LNCaP clone FGC (cell line): ENCODE data around the gene IFT122.
"Not testable (repeated sequence)": the region's sequence is repeated elsewhere in the genome, so short reads cannot be mapped to it uniquely, and the experiment has no call there.

Experiments used
- DNase-seq: peaks from one replicate; pipeline ENCODE4 v3.0.0-alpha.2; 2011; ENCODE audit warnings: low read depth
- H3K4me3 ChIP-seq: 2 replicates; pipeline ENCODE4 v1.5.1; 2011; ENCODE audit warnings: mild to moderate bottlenecking, low read depth, low read length, control low read depth
- TF ChIP-seq, protein P1 (sequence below): IDR thresholded peaks from 2 replicates; pipeline ENCODE4 v1.5.1; 2012; ENCODE audit warnings: mild to moderate bottlenecking; ENCODE audit not compliant: control insufficient read depth, insufficient read depth; ENCODE audit errors: extremely low read depth

Gene IFT122

DNA sequence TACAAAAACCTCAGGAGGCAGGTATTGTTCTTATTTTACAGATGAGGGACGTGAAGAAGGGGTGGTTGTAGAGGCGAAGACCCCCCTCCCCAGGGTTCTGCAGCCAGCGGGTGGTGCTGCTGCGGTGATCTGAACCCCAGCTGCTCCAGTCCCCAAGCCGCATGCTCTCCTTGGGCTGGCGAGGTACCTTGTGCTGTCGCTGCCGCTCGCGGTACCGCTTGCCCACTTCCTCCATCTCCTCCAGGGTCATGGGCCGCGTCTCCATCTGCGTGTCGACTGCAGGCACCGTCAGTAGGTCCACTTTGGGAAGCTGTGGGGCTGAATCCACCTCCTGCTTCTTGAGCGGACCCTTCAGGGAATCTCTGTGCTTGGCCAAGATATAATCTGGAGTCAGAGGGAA, 29.1 kb upstream of the IFT122 start:
- TF ChIP-seq, protein P1, sequence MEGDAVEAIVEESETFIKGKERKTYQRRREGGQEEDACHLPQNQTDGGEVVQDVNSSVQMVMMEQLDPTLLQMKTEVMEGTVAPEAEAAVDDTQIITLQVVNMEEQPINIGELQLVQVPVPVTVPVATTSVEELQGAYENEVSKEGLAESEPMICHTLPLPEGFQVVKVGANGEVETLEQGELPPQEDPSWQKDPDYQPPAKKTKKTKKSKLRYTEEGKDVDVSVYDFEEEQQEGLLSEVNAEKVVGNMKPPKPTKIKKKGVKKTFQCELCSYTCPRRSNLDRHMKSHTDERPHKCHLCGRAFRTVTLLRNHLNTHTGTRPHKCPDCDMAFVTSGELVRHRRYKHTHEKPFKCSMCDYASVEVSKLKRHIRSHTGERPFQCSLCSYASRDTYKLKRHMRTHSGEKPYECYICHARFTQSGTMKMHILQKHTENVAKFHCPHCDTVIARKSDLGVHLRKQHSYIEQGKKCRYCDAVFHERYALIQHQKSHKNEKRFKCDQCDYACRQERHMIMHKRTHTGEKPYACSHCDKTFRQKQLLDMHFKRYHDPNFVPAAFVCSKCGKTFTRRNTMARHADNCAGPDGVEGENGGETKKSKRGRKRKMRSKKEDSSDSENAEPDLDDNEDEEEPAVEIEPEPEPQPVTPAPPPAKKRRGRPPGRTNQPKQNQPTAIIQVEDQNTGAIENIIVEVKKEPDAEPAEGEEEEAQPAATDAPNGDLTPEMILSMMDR: no peak
- no peak overlapping the region for H3K4me3 ChIP-seq
- DNase-seq: no peak

DNA sequence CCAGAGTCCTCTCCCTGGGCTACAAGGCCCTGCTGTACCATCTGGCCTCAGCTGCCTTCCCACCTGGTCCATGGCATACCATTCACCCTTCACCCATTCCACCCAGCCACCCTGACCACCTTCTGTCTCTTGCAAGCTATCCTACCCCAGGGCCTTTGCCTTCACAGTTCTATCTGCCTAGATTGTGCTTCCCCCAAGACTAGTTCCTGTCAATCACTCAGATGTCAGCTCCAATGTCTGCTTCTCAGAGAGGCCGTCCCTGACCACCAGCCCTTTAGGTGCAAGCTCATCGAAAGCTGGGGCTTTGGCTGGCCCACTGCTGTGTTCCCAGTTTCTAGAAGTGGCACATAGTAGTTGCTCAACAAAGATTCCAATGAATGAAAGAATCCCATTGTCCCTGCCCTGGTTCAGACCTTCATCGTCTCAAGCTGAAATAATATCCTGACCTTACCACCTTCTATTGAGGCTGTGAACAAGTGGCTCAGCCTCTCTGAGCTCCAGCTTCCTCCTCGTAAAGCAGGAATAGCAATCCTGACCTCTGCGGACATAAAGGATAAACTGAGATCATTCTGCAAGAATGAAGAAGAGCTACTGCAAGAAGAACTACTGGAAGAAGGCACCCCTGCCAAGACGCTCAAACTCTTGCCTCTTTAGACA, 27.4 kb upstream of the IFT122 start:
- DNase-seq: no peak
- TF ChIP-seq, protein P1: no peak
- H3K4me3 ChIP-seq: no peak overlapping the region

DNA sequence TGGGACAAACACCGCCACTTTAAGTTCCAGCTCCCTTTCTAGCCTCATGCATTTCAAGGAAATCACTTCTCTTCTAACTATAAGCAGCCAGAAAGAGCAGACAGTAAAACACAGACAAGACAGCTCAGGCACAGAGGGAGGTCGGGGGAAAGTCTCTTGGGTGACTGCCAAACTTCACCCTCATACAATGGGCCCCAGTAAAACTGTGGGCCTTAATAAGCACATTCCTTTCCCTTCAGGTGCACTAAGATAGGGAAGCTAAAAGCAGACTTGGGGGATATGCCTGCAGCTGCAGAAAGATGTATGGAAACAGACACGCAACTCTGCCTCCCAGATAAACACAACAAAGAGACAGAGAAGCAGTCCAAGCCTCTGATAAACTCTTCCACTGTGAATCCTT, 26.8 kb upstream of the IFT122 start:
- H3K4me3 ChIP-seq, DNase-seq: not testable (repeated sequence)

DNA sequence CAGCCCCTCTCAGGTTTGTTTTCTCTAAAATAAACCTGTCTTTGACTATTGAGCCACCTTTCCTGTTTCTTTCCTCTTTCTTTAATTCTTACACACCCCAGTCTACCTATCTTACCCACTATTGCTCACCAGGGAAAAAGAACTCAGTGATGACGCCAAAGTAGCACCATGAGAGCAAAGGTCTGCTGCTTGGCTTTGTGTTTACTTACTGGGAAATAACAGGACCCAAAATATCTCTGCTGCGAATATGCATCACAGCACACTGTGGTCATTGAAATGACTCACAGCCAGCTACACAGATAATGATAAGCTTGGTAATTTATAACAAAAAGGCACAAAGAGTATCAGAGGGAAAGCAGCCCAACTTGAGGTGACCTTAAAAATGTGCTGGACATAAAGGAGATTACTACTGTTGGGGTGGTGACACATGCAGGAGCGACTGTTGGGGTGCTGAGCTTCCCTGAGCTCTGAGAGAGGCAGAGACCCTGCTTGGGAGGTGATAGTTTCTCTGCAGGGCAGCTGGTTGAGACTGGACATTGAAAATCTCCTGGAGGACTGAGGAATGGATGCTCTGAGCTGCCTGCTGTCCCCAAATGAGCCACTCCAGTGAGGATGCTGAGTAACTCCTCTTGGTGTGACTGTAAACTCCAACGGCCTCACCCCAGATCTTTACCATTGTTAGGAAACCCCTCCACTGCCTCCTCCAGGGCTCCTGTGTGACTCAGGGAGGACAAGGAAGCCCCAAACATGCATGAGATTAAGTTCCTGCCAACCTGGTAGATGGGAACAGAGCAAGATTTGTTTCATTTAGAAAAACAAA, 26.1 kb upstream of the IFT122 start:
- TF ChIP-seq, protein P1: no peak
- H3K4me3 ChIP-seq: no peak overlapping the region
- DNase-seq: no peak

DNA sequence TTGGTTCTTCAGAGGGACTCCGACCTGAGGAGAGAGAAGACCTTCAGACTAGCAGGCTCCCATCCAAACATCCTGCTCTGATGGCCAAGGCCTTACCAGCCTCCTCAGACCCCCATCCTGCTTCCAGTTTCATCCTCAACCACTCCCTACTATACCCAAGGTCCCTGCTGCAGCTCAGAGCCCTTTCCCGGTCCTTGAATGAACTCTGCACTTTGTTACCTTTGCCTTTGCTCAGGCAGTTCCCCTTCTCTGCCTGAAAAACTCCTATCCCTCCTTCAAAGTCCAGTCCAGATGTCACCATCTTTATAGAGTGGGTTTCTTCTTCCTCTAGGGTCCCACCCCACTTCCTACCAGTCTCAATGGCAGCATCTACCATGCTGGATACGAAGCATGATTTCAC, 24.6 kb upstream of the IFT122 start:
- H3K4me3 ChIP-seq: no peak overlapping the region
- TF ChIP-seq, protein P1: no peak
- no peak for DNase-seq

DNA sequence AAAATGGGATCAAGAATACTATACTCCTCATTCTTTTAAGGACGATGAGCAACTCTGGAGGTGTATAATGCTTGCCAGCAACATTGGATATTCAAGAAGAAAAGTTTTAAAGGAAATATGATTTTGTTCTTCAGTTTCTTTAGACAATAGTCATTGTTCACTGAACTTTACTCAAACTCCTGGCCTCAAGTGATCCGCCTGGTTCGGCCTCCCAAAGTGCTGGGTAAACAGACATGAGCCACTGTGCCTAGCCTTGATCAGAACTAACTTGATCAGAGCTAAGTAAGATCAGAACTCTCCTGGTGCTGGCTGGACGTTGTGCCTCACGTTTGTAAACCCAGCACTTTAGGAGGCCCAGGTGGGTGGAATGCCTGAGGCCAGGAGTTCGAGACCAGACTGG, 24.2 kb upstream of the IFT122 start:
- TF ChIP-seq, protein P1: no peak
- no peak for DNase-seq
- no peak overlapping the region for H3K4me3 ChIP-seq

DNA sequence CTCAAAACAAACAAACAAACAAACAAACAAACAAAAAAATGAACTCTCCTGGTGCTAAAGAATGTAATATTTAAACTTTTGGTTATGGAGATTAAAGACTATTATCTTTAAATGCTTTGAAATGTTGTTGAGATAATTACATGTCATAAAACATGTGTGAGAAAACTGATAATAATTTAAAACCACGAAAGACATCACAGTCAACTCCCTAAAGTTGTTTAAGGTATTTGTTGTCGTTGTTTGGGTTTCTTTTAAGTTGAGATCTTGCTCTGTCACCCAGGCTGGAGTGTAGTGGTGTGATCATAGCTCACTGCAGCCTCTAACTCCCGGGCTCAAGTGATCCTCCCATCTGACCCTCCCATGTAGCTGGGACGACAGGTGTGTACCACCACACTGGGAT, 23.6 kb upstream of the IFT122 start:
- TF ChIP-seq, protein P1: no peak

More for the DNA sequence above, 23.6 kb upstream of the IFT122 start:
- H3K4me3 ChIP-seq: no peak overlapping the region
- DNase-seq: no peak
